Lower lobe of right lung (tissue), 2 donors: ENCODE data around the gene EP400. TPM values are rescaled to one million over a fixed set of nuclear protein-coding genes. Genes with fewer than 3 reads are reported as not detected.
A peak's percentile ranks its signal among the peaks of the same experiment; 100 is the strongest.
"Not testable (repeated sequence)": the region's sequence is repeated elsewhere in the genome, so short reads cannot be mapped to it uniquely, and the experiment has no call there.

ENCODE experiments used
- ATAC-seq, 2 donors: fragments of 200-7000 bp; cut with Tn5 transposase; one replicate each; pipeline ENCODE4 v1.9.1; 2020 to 2022; ENCODE audit warnings: mild to moderate bottlenecking in 2 of 2, moderate library complexity in 2 of 2
- DNase-seq: peaks from one replicate; pipeline ENCODE4 v3.0.0-alpha.2; 2020
- H3K27ac ChIP-seq: fragments of 200-600 bp; one replicate; pipeline ENCODE4 v1.8.0; 2022
- H3K27me3 ChIP-seq: fragments of 200-600 bp; one replicate; pipeline ENCODE4 v1.8.0; 2022; ENCODE audit warnings: low read depth
- H3K36me3 ChIP-seq: fragments of 200-600 bp; one replicate; pipeline ENCODE4 v1.8.0; 2022; ENCODE audit warnings: mild to moderate bottlenecking
- H3K4me1 ChIP-seq: fragments of 200-600 bp; one replicate; pipeline ENCODE4 v1.8.0; 2022
- H3K4me3 ChIP-seq: fragments of 200-600 bp; one replicate; pipeline ENCODE4 v1.8.0; 2022; ENCODE audit warnings: mild to moderate bottlenecking
- H3K9me3 ChIP-seq: fragments of 200-600 bp; one replicate; pipeline ENCODE4 v1.8.0; 2022
- intact Hi-C: fragments of 100-400 bp; cut with DNase I; formaldehyde crosslinking; loops from one replicate; pipeline ENCODE4 v1.11.0; 2022
- total RNA-seq: library from RNA; stranded (reverse); fragmentation: NEBNext Ultra II Directional; extraction: Animal tissue kit (Norgen Biotek cat#: 25700); gene quantifications from one replicate; pipeline ENCODE4 v1.2.1, GENCODE V29; 2021
- TF ChIP-seq, protein P1 (sequence below): fragments of 200-600 bp; IDR thresholded peaks from one replicate; pipeline ENCODE4 v1.8.0; 2022; ENCODE audit warnings: antibody characterized with exemption, mild to moderate bottlenecking
- donor health status: DM: no; HTN: yes; CAD: no; lungs with severe emphysema.

The EP400 gene
- total RNA-seq, 1 donor from 2014 or later = 46.2 TPM

GRCh38 chr12:132079200-132079599, 129.5 kb downstream of the EP400 start:
- Histone ChIP-seq H3K27ac (no peak overlapping the region), H3K9me3 (no peaks in the 10 kb centered on the region), H3K36me3 (peaks cover 68% of the 10 kb centered on the region), H3K4me1 (peaks cover 5% of the 10 kb centered on the region), H3K4me3 (no peak overlapping the region), H3K27me3 (no peaks in the 10 kb centered on the region)
- ATAC-seq (no peak), DNase-seq (no peak)
- intact Hi-C loops = no loop called here
- TF ChIP-seq, protein P1, sequence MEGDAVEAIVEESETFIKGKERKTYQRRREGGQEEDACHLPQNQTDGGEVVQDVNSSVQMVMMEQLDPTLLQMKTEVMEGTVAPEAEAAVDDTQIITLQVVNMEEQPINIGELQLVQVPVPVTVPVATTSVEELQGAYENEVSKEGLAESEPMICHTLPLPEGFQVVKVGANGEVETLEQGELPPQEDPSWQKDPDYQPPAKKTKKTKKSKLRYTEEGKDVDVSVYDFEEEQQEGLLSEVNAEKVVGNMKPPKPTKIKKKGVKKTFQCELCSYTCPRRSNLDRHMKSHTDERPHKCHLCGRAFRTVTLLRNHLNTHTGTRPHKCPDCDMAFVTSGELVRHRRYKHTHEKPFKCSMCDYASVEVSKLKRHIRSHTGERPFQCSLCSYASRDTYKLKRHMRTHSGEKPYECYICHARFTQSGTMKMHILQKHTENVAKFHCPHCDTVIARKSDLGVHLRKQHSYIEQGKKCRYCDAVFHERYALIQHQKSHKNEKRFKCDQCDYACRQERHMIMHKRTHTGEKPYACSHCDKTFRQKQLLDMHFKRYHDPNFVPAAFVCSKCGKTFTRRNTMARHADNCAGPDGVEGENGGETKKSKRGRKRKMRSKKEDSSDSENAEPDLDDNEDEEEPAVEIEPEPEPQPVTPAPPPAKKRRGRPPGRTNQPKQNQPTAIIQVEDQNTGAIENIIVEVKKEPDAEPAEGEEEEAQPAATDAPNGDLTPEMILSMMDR = no peak

- H3K9me3 ChIP-seq = no peaks in the 10 kb centered on the region
- intact Hi-C loops = no loop called here
- no peaks in the 10 kb centered on the region for H3K27me3 ChIP-seq
- DNase-seq (no peak), ATAC-seq (no peak)
- peaks cover 5% of the 10 kb centered on the region for H3K4me1 ChIP-seq
- TF ChIP-seq, protein P1 = no peak
- H3K36me3 ChIP-seq = peaks cover 63% of the 10 kb centered on the region
- no peak overlapping the region for H3K27ac ChIP-seq
- no peak overlapping the region for H3K4me3 ChIP-seq
Measured at GRCh38 chr12:132079695-132080094, 130.0 kb downstream of the EP400 start.

DNA sequence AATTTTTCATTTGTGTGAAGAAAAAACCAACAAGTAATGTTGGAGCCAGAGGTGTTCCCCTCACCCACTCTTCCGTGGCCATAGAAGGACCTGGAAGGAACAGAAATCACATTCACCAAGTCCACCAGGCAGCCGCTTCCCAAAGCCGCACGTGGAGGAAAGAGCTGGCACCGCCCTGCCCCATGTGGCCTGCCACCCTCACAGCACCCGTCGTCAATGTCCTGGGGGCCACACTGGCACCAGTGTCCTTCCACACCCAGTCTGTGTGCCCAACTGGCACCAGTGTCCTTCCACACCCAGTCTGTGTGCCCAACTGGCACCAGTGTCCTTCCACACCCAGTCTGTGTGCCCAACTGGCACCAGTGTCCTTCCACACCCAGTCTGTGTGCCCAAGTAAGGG, 130.8 kb downstream of the EP400 start:
- ATAC-seq, DNase-seq, intact Hi-C loops, H3K27ac ChIP-seq, H3K9me3 ChIP-seq, H3K4me3 ChIP-seq, H3K27me3 ChIP-seq: not testable (repeated sequence)
- Histone ChIP-seq H3K36me3 (peaks cover 55% of the 10 kb centered on the region), H3K4me1 (peaks cover 13% of the 10 kb centered on the region)

DNA sequence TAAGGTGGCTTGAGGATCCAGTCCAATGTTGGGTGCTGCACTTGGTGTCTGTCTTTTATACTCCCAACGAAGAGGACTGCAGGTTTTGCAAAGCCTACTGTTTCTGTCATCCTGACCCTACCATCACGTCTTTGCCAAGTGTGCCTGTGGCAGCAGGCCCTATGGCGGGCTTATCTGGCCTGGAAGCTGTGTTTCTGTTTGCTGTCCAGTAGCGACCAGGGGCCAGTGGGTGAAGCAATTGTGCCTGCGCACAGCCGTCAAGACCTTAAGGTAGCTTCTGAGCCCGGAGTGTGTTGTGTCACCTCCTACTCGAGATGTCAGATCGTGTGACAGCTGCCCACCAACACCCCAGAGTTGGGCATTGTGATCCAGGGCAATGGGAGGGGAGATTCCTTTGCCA, 131.7 kb downstream of the EP400 start:
- H3K4me1 ChIP-seq = peaks cover 14% of the 10 kb centered on the region
- ATAC-seq = no peak
- no peaks in the 10 kb centered on the region for H3K27me3 ChIP-seq
- TF ChIP-seq, protein P1 = no peak
- peaks cover 46% of the 10 kb centered on the region for H3K36me3 ChIP-seq
- DNase-seq = no peak
- intact Hi-C loops = no loop called here
- no peak overlapping the region for H3K27ac ChIP-seq
- H3K9me3 ChIP-seq = no peaks in the 10 kb centered on the region
- H3K4me3 ChIP-seq = no peak overlapping the region

- Histone ChIP-seq H3K9me3 (no peaks in the 10 kb centered on the region), H3K36me3 (peaks cover 25% of the 10 kb centered on the region), H3K4me1 (peaks cover 14% of the 10 kb centered on the region), H3K4me3 (peak overlapping the region; percentile 80), H3K27ac (no peak overlapping the region), H3K27me3 (no peaks in the 10 kb centered on the region)
- no peak for DNase-seq
- intact Hi-C loops = no loop called here
- TF ChIP-seq, protein P1 = no peak
- ATAC-seq = no peak
Measured at GRCh38 chr12:132083614-132083940, 133.8 kb downstream of the EP400 start.

DNA sequence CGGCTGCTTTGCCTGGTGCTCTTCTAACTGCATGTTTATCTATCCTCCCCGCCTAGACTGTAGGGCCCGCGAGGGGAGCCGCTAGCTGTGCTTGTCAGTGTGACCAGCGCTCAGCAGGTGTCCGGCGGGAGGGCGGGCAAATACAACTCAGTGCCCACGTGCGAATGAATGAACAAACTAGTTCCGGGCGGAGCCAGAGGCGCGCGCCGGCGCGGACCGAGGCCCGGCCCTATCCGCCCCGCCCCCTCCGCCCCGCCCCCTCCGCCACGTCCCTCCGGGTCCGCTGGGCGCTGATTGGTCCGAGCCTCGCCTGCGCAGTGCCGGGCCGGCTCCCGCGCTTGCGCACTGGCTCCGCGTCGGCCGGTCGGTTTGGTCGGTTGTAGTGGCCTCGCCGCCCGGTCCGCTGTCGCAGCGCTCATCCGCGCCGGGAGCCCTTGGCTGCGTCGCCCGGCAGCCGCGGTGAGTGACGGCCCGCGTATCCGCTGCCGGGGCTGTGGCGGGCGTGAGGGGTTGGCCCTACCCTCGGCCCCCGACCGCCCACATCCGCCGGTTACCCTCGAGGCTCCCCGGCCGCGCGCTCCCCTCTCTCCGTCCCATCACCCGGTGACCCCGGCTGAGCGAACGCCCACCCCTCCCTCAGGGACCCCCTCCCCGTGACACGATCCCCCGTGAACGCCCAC, 134.3 kb downstream of the EP400 start:
- Histone ChIP-seq H3K9me3 (no peaks in the 10 kb centered on the region), H3K4me3 (peak overlapping the region; percentile 80), H3K27me3 (no peaks in the 10 kb centered on the region), H3K4me1 (peaks cover 14% of the 10 kb centered on the region), H3K36me3 (peaks cover 20% of the 10 kb centered on the region), H3K27ac (peak overlapping the region; percentile 85)
- ATAC-seq = peak; percentile 98
- intact Hi-C loops = no loop called here
- DNase-seq = peak; percentile 94
- TF ChIP-seq, protein P1 = no peak
